GM19452 (cell line): ENCODE measurements around the gene ISLR.

Experiments used
- ATAC-seq: cut with Tn5 transposase; IDR thresholded peaks from one replicate; pipeline ENCODE4 v1.9.1; 2021; ENCODE audit not compliant: unreplicated experiment

Gene ISLR

GRCh38 chr15:74192751-74193150 lies 19.2 kb downstream of the ISLR start:
- ATAC-seq, result no peak

- ATAC-seq, result no peak
These were observed 19.8 kb downstream of the ISLR start for GRCh38 chr15:74193299-74193718.

- no peak for ATAC-seq
These were observed 20.4 kb downstream of the ISLR start for GRCh38 chr15:74193905-74194304.

- no peak for ATAC-seq
These were observed 21.4 kb downstream of the ISLR start for GRCh38 chr15:74194572-74195559.

GRCh38 chr15:74196175-74196574 lies 22.7 kb downstream of the ISLR start:
- no peak for ATAC-seq

- ATAC-seq, result no peak
These were observed 23.9 kb downstream of the ISLR start for GRCh38 chr15:74197176-74197965.

- no peak for ATAC-seq
These were observed 25.8 kb downstream of the ISLR start for GRCh38 chr15:74199297-74199652.

GRCh38 chr15:74200412-74200815 lies 26.9 kb downstream of the ISLR start:
- ATAC-seq, result no peak

GRCh38 chr15:74200871-74201419 lies 27.4 kb downstream of the ISLR start:
- no peak for ATAC-seq

- no peak for ATAC-seq
These were observed 28.4 kb downstream of the ISLR start for GRCh38 chr15:74201710-74202420.

GRCh38 chr15:74202452-74203401 lies 29.2 kb downstream of the ISLR start, which contains the start of gene STRA6:
Gene STRA6, minus strand, starts transcription at chr15:74202787. Its CDS starts 520 bp downstream, at chr15:74202267.
- no peak for ATAC-seq

GRCh38 chr15:74203914-74204431 lies 30.5 kb downstream of the ISLR start:
- ATAC-seq, result no peak

GRCh38 chr15:74205582-74205947 lies 32.1 kb downstream of the ISLR start:
- no peak for ATAC-seq

GRCh38 chr15:74206801-74207281 lies 33.3 kb downstream of the ISLR start:
- no peak for ATAC-seq

- ATAC-seq, result no peak
These were observed 34.3 kb downstream of the ISLR start for GRCh38 chr15:74207652-74208440.

- ATAC-seq, result no peak
These were observed 35.0 kb downstream of the ISLR start for GRCh38 chr15:74208496-74208895.

GRCh38 chr15:74208901-74209559 lies 35.5 kb downstream of the ISLR start:
- no peak for ATAC-seq

- ATAC-seq, result no peak
These were observed 36.0 kb downstream of the ISLR start for GRCh38 chr15:74209560-74209958.
